Measurements from ENCODE around the gene CSF1. TPM values are rescaled to one million over a fixed set of nuclear protein-coding genes. Genes with fewer than 3 reads are reported as not detected.

The CSF1 gene
- total and polyA plus RNA-seq, 2 donors (not counting 1 experiment from before 2014, with no cell fraction given) = 28.6 to 48.9 TPM

- H3K79me2 ChIP-seq (ENCODE audit: control insufficient read depth, insufficient read depth, low read length) = no peaks in the 10 kb centered on the region
- no peaks in the 10 kb centered on the region for H3K27me3 ChIP-seq (ENCODE audit: control insufficient read depth, insufficient read depth, low read length)
- peak overlapping the region; percentile 80 for H3K27ac ChIP-seq (ENCODE audit: insufficient read depth, low read length)
- DNase-seq (ENCODE audit: low read depth in 2 of 2) = peak; percentile 47 to 59
- peak overlapping the region; percentile 36 for H3K9ac ChIP-seq (ENCODE audit: insufficient read depth, low read length)
- no peaks in the 10 kb centered on the region for H4K20me1 ChIP-seq (ENCODE audit: control insufficient read depth, extremely low read depth, insufficient read depth, low read length)
- no peaks in the 10 kb centered on the region for H3K9me3 ChIP-seq (ENCODE audit: control insufficient read depth, insufficient read depth, low read depth, low read length)
- peak overlapping the region in 1 of 4 experiments; percentile 11 for H3K4me3 ChIP-seq (replicated peaks in 1 of 4; ENCODE audit: control extremely low read depth in 1 of 4, insufficient read depth in 1 of 4, low read depth in 3 of 4, low read length in 4 of 4)
- H3K4me1 ChIP-seq (ENCODE audit: control insufficient read depth, extremely low read depth, insufficient read depth, low read length) = peaks cover 18% of the 10 kb centered on the region
- TF ChIP-seq CTCF (conservative IDR thresholded peaks at IDR 0.05 in 1 of 2, IDR thresholded peaks at IDR 0.05 in 1 of 2; ENCODE audit: low read depth in 1 of 2, low read length in 2 of 2) = no peak
- TF ChIP-seq EZH2 (IDR thresholded peaks at IDR 0.05; ENCODE audit: low read length, missing control alignments) = no peak
- H3K36me3 ChIP-seq (ENCODE audit: control insufficient read depth, insufficient read depth, low read length) = no peaks in the 10 kb centered on the region
- H3K4me2 ChIP-seq (ENCODE audit: extremely low read depth, insufficient read depth, low read length) = peak overlapping the region; percentile 54
- H2AFZ ChIP-seq (ENCODE audit: low read length) = peak overlapping the region; percentile 48
Measured at GRCh38 chr1:109876617-109877316, 33.9 kb upstream of the CSF1 start.

DNA sequence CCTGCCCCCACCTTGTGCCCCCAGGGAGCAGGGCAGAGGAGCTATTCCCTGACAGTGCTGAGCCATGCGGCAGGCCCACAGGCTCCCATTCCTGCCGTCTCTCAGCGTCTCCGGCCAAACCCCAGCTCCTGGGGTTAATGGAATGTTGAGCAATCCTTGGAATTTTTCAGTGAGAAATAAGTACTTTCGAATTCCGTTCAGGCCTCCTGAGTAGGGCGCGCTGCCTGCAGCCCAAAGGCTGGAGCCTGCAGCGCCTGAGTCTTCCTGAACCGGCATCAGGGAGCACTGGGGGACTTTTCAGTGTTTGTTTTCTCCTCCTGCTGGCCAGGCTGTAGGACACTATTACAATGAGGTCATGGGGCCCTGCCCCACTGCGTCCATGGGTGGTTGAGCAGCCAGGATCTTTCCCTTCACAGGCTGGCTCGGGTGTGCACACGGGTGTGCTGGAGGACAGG, 33.3 kb upstream of the CSF1 start:
- Histone ChIP-seq H4K20me1 (ENCODE audit: control insufficient read depth, extremely low read depth, insufficient read depth, low read length) (no peaks in the 10 kb centered on the region), H3K4me2 (ENCODE audit: extremely low read depth, insufficient read depth, low read length) (peak overlapping the region; percentile 60), H2AFZ (ENCODE audit: low read length) (peak overlapping the region; percentile 71), H3K27ac (ENCODE audit: insufficient read depth, low read length) (peak overlapping the region; percentile 80), H3K9ac (ENCODE audit: insufficient read depth, low read length) (peak overlapping the region; percentile 36), H3K9me3 (ENCODE audit: control insufficient read depth, insufficient read depth, low read depth, low read length) (no peaks in the 10 kb centered on the region), H3K36me3 (ENCODE audit: control insufficient read depth, insufficient read depth, low read length) (no peaks in the 10 kb centered on the region), H3K27me3 (ENCODE audit: control insufficient read depth, insufficient read depth, low read length) (no peaks in the 10 kb centered on the region), H3K79me2 (ENCODE audit: control insufficient read depth, insufficient read depth, low read length) (no peaks in the 10 kb centered on the region), H3K4me3 (replicated peaks in 1 of 4; ENCODE audit: control extremely low read depth in 1 of 4, insufficient read depth in 1 of 4, low read depth in 3 of 4, low read length in 4 of 4) (peak overlapping the region in 1 of 4 experiments; percentile 11), H3K4me1 (ENCODE audit: control insufficient read depth, extremely low read depth, insufficient read depth, low read length) (peaks cover 18% of the 10 kb centered on the region)
- peak; percentile 93 for DNase-seq (ENCODE audit: low read depth in 2 of 2)
- peak; percentile 15 to 40 for TF ChIP-seq CTCF (conservative IDR thresholded peaks at IDR 0.05 in 1 of 2, IDR thresholded peaks at IDR 0.05 in 1 of 2; ENCODE audit: low read depth in 1 of 2, low read length in 2 of 2)
- no peak for TF ChIP-seq EZH2 (IDR thresholded peaks at IDR 0.05; ENCODE audit: low read length, missing control alignments)

GRCh38 chr1:109877776-109878175, 32.9 kb upstream of the CSF1 start:
- peak overlapping the region; percentile 71 for H2AFZ ChIP-seq (ENCODE audit: low read length)
- no peak overlapping the region for H3K4me3 ChIP-seq (replicated peaks in 1 of 4; ENCODE audit: control extremely low read depth in 1 of 4, insufficient read depth in 1 of 4, low read depth in 3 of 4, low read length in 4 of 4)
- peaks cover 15% of the 10 kb centered on the region for H3K4me1 ChIP-seq (ENCODE audit: control insufficient read depth, extremely low read depth, insufficient read depth, low read length)
- no peaks in the 10 kb centered on the region for H4K20me1 ChIP-seq (ENCODE audit: control insufficient read depth, extremely low read depth, insufficient read depth, low read length)
- TF ChIP-seq CTCF (conservative IDR thresholded peaks at IDR 0.05 in 1 of 2, IDR thresholded peaks at IDR 0.05 in 1 of 2; ENCODE audit: low read depth in 1 of 2, low read length in 2 of 2) (no peak), EZH2 (IDR thresholded peaks at IDR 0.05; ENCODE audit: low read length, missing control alignments) (no peak)
- H3K27me3 ChIP-seq (ENCODE audit: control insufficient read depth, insufficient read depth, low read length) = no peaks in the 10 kb centered on the region
- H3K27ac ChIP-seq (ENCODE audit: insufficient read depth, low read length) = peak overlapping the region; percentile 80
- peak overlapping the region; percentile 60 for H3K4me2 ChIP-seq (ENCODE audit: extremely low read depth, insufficient read depth, low read length)
- DNase-seq (ENCODE audit: low read depth in 2 of 2) = no peak
- no peaks in the 10 kb centered on the region for H3K9me3 ChIP-seq (ENCODE audit: control insufficient read depth, insufficient read depth, low read depth, low read length)
- H3K36me3 ChIP-seq (ENCODE audit: control insufficient read depth, insufficient read depth, low read length) = no peaks in the 10 kb centered on the region
- no peak overlapping the region for H3K9ac ChIP-seq (ENCODE audit: insufficient read depth, low read length)
- no peaks in the 10 kb centered on the region for H3K79me2 ChIP-seq (ENCODE audit: control insufficient read depth, insufficient read depth, low read length)
